ENCODE data around the gene PRDM12. TPM values are rescaled to one million over a fixed set of nuclear protein-coding genes. Genes with fewer than 3 reads are reported as not detected.

PRDM12 gene
- total RNA-seq, 1 experiment from 2014 or later: 0.34 TPM

DNA sequence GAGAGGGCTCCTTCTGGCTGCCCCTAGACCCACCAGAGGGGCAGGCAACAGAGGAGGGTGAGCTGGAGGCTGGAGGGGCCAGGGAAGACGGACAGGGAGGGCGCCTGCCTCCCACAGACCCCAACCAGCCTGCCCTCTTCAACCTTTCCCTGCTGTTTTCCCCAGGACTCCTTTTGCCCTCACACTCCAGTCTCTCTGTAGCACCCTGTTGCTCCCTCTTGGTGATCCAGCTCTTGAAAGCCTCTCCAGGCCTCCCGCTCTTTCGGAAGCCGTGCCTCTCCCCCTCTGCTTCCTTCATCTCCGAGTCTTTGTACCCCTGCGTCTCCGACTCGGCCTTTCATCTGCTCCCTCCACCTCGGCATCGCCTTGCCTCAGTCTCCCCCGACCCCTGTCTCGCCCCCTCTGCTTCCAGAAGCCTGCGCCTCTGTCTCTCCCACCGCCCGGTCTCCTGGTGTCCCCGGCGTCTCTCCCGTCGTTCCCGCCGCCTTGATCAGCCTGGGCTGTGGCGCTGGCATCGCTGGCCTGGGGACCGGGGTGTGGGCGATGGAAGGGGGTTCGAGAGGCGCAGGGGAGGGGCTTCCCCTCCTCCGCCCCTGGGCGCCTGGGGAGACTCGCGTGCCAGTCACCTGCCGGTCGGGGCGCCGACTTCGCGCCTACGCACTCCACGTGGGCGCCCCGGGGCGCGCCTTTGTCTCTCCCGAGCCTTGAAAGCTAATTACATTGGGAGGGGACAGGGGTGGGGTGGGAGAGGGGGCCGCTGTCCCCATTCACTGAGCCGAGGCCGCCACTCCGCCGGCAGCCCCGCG, 5.3 kb upstream of the PRDM12 start:
- no TSS peak for BruUV-seq (replicated peaks)
- Histone ChIP-seq H3K4me1 (no peaks in the 10 kb centered on the region; the same call in 1 of the 2 replicates), H3K9me3 (0 out of 2 replicates have a peak, but pooled peaks cover 6% of the 10 kb centered on the region), H3K4me3 (ENCODE audit: low read depth, low read length) (no peak overlapping the region), H3K27me3 (replicated peaks; ENCODE audit: control insufficient read depth, insufficient read depth, low read length) (peaks cover 6% of the 10 kb centered on the region), H3K36me3 (ENCODE audit: control insufficient read depth, insufficient read depth, low read length) (no peaks in the 10 kb centered on the region)
- no peak for TF ChIP-seq CTCF (IDR thresholded peaks at IDR 0.05; ENCODE audit: insufficient read depth in 1 of 2, low read depth in 1 of 2, low read length in 1 of 2, severe bottlenecking in 1 of 2, unreplicated experiment in 1 of 2)
- no peak overlapping the region for H3K27ac Mint-ChIP-seq (ENCODE audit: unreplicated experiment)
- intact Hi-C loops (cut with micrococcal nuclease; ENCODE audit: unreplicated experiment): no loop called here
- no peaks in the 10 kb centered on the region for H3K36me3 Mint-ChIP-seq (ENCODE audit: insufficient read depth, unreplicated experiment)
- ChIA-PET CTCF (no interaction called here), POLR2A (no interaction called here)
- H3K9me3 Mint-ChIP-seq (ENCODE audit: unreplicated experiment): no peaks in the 10 kb centered on the region
- peak overlapping the region; percentile 67 for H3K4me3 Mint-ChIP-seq (ENCODE audit: unreplicated experiment)
- H3K27me3 Mint-ChIP-seq (ENCODE audit: insufficient read depth, unreplicated experiment): peaks cover 33% of the 10 kb centered on the region
- H3K4me1 Mint-ChIP-seq (ENCODE audit: low read depth, unreplicated experiment): no peaks in the 10 kb centered on the region
- no peak for DNase-seq

DNA sequence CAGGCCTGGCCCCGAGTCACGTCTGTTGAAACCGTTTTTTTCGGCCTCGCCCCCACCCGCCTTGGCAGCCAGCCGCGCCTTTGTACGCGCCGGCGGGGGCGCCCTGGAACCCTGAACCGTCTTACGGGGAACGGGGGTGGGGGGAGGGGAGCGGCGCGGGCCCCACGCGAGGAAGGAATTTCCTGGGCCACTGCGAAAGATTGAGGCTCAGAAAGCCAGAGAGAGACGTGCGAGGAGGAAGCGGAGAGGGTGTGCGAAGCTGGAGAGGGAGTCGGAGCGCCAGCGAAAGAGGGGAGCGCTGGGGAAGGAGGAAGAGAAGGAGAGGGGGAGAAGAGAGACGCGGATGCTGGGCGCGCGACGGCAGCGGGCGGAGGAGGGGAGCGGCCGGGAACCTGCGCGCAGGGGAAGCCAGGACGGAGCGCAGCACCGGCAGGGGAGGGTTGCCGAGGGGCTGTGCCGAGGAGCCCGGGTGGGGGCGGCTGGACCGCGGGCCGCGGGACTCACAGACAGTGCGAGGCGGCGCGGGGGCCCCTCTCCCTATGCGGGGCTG, 4.6 kb upstream of the PRDM12 start:
- Mint-ChIP-seq H3K36me3 (ENCODE audit: insufficient read depth, unreplicated experiment) (no peaks in the 10 kb centered on the region), H3K27me3 (ENCODE audit: insufficient read depth, unreplicated experiment) (peaks cover 33% of the 10 kb centered on the region), H3K4me3 (ENCODE audit: unreplicated experiment) (peak overlapping the region; percentile 67), H3K27ac (ENCODE audit: unreplicated experiment) (no peak overlapping the region), H3K9me3 (ENCODE audit: unreplicated experiment) (no peaks in the 10 kb centered on the region), H3K4me1 (ENCODE audit: low read depth, unreplicated experiment) (no peaks in the 10 kb centered on the region)
- no TSS peak for BruUV-seq (replicated peaks)
- Histone ChIP-seq H3K27me3 (replicated peaks; ENCODE audit: control insufficient read depth, insufficient read depth, low read length) (peaks cover 6% of the 10 kb centered on the region), H3K9me3 (0 out of 2 replicates have a peak, but pooled peaks cover 6% of the 10 kb centered on the region), H3K4me3 (ENCODE audit: low read depth, low read length) (no peak overlapping the region), H3K36me3 (ENCODE audit: control insufficient read depth, insufficient read depth, low read length) (no peaks in the 10 kb centered on the region), H3K4me1 (no peaks in the 10 kb centered on the region; the same call in 1 of the 2 replicates)
- ChIA-PET CTCF (no interaction called here), POLR2A (no interaction called here)
- intact Hi-C loops (cut with micrococcal nuclease; ENCODE audit: unreplicated experiment): no loop called here
- TF ChIP-seq CTCF (IDR thresholded peaks at IDR 0.05; ENCODE audit: insufficient read depth in 1 of 2, low read depth in 1 of 2, low read length in 1 of 2, severe bottlenecking in 1 of 2, unreplicated experiment in 1 of 2): no peak
- no peak for DNase-seq

GRCh38 chr9:130660326-130660682, 4.1 kb upstream of the PRDM12 start:
- H3K36me3 ChIP-seq (ENCODE audit: control insufficient read depth, insufficient read depth, low read length): no peaks in the 10 kb centered on the region
- intact Hi-C loops (cut with micrococcal nuclease; ENCODE audit: unreplicated experiment): no loop called here

More at GRCh38 chr9:130660326-130660682, 4.1 kb upstream of the PRDM12 start:
- H3K4me3 Mint-ChIP-seq (ENCODE audit: unreplicated experiment): peak overlapping the region; percentile 67
- ChIA-PET POLR2A (no interaction called here), CTCF (no interaction called here)
- no peak for TF ChIP-seq CTCF (IDR thresholded peaks at IDR 0.05; ENCODE audit: insufficient read depth in 1 of 2, low read depth in 1 of 2, low read length in 1 of 2, severe bottlenecking in 1 of 2, unreplicated experiment in 1 of 2)
- H3K27ac Mint-ChIP-seq (ENCODE audit: unreplicated experiment): no peak overlapping the region
- H3K4me3 ChIP-seq (ENCODE audit: low read depth, low read length): peak overlapping the region; percentile 16
- H3K4me1 Mint-ChIP-seq (ENCODE audit: low read depth, unreplicated experiment): peaks cover 3% of the 10 kb centered on the region
- H3K36me3 Mint-ChIP-seq (ENCODE audit: insufficient read depth, unreplicated experiment): no peaks in the 10 kb centered on the region
- H3K27me3 ChIP-seq (replicated peaks; ENCODE audit: control insufficient read depth, insufficient read depth, low read length): peaks cover 6% of the 10 kb centered on the region
- peaks cover 34% of the 10 kb centered on the region for H3K27me3 Mint-ChIP-seq (ENCODE audit: insufficient read depth, unreplicated experiment)
- H3K9me3 ChIP-seq: 0 out of 2 replicates have a peak, but pooled peaks cover 6% of the 10 kb centered on the region
- BruUV-seq (replicated peaks): no TSS peak
- H3K4me1 ChIP-seq: no peaks in the 10 kb centered on the region; the same call in 1 of the 2 replicates
- no peaks in the 10 kb centered on the region for H3K9me3 Mint-ChIP-seq (ENCODE audit: unreplicated experiment)
- no peak for DNase-seq

Measured in Caco-2 (cell line).